HG03060 (cell line): Measurements from ENCODE around the gene LMO2.
"Not testable (repeated sequence)": the region's sequence is repeated elsewhere in the genome, so short reads cannot be mapped to it uniquely, and the experiment has no call there.

Experiments used
- ATAC-seq: cut with Tn5 transposase; IDR thresholded peaks from one replicate; pipeline ENCODE4 v1.9.1; 2021; ENCODE audit warnings: low read depth, moderate number of reproducible peaks; ENCODE audit not compliant: unreplicated experiment

Gene LMO2

DNA sequence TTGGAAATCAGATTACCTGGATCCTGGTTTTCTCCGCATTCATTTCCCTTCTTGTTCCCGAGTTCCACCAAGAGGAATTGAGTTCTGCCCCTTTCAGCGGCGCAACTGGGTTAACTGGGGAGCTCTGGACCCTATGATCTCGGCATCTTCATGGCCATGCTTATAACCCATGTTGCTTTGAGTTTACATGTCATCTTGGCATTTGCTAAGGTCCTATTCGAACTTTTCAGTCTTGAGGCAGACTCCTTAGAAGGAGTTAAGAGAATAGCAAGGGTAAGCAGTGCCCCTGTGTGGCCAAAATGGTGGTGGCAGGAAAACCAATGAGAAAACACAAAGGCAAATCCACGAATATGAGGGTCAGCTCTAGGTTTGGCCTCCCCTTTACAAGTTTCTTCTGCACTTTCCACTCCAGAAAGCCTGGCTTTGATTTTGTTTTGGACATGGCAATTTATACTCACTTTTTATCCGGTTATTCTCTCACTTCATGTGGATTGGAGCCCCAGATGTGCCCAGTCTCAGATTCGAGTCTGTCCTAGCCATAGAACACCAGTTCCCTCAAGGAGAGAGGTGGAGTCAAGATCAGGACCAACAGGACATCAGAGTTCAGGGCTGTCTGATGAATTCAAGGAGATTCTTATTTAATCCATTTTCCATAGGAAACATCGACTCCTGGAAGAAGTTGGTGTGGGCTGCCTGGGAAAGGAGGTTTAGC lies 62.3 kb downstream of the LMO2 start:
- ATAC-seq = no peak

DNA sequence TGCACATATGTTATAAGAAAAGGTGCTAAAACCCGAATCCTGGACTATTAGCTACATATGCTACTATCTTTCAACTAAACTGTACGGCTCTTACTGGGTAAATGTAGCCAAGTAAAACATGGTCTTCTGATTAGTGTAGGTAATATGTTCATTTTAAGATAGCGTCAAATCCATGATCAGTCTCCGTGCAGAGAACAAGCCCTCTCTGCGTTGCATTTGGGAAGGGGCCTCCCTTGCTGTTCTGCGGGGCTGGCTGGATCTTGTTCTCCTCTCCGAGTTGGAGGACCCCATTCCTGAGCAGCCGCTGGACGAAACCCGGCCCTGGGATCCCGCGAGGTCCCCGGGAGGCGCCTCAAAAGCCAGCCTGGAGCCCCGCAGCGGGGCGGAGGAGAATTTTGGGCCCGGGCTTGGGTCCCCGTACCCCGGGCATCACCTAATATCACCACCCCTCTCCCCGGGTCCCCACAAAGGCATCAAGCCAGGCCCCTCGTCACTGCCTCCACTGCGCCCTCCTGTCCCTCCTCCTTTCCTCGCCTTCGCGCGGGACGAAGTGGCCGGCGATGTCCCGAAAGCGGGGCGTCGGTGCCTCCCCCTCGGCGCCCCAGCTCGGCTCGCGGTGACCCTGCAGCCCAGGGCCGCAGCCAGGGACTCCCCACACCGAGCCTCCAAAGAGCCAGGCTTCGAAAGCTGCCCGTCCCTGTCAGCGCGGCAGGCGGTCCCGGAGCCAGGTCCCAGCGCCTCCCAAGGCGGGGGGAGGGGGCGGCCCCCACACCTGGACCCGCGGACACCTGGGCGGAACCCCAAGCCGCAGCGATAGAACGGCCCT lies 63.1 kb downstream of the LMO2 start:
- ATAC-seq = no peak

DNA sequence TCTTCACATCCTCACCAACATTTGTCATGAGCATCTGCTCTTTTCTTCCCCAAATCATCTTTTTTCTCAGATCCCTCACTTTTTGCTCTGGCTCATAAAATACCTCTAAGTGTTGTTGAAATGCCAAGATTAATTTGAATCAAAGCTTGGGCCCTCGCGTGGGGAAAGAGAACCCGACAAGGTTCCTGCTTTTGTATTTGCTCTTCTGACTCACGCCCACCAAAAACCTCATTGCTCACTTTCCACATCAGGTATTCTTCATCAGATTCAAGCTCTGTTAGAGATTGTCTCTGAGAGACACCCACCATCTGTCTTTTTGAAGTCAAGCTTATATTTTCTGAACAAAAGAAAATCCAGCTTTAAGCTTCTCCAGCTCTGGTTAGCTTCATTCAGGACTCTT lies 64.7 kb downstream of the LMO2 start:
- no peak for ATAC-seq

DNA sequence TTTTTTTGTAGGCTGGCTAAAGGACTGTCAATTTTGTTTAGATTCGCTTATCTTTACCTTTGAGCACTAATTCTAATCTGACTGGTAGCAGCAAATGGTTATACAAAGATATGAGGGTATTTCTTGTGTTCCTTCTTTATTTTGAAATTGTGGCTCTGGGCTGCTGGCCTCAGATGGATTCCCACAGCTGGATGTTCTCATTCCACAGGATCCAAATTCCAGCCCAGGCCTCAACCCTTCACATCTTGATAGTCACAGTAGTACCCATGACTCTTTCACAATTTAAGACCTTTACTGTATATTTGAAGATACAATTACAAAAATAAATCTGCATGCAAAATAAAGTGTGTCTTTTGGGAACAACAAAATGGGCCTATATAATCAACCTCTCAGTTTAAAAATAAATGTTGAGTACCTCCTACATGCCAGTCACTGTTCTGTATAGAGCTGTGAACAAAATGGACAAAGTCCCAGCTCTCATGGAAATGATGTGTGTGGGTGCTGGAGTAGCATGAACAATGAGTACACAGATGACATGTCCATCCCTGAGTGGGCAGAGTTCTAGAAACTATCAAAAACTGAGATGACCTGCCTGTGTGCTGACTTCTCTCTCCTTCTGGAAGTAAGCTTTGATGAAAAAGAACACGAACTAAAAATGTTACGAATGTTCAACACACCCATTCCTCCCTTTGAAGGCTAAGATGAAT lies 65.9 kb downstream of the LMO2 start:
- ATAC-seq = no peak

- not testable (repeated sequence) for ATAC-seq
Measured at GRCh38 chr11:33822981-33823380, 68.9 kb downstream of the LMO2 start.

GRCh38 chr11:33819278-33820035 lies 72.4 kb downstream of the LMO2 start:
- no peak for ATAC-seq
